ENCODE results near the gene DCANP1. TPM values are rescaled to one million over a fixed set of nuclear protein-coding genes. Genes with fewer than 3 reads are reported as not detected.

The DCANP1 gene
- total and polyA plus RNA-seq, 2 donors (not counting 3 experiments of a cell fraction or from before 2014, with no cell fraction given): not detected

- no peak for FAIRE-seq
Observed at GRCh38 chr5:135490245-135491037, 43.3 kb upstream of the DCANP1 start.

GRCh38 chr5:135489466-135490244 lies 42.5 kb upstream of the DCANP1 start:
- FAIRE-seq: no peak
- no peaks in the 10 kb centered on the region for H3K36me3 ChIP-seq (ENCODE audit: control insufficient read depth in 2 of 2, extremely low read depth in 1 of 2, insufficient read depth in 2 of 2, low read length in 2 of 2)
- no peaks in the 10 kb centered on the region for H3K9me3 ChIP-seq (replicated peaks; ENCODE audit: control insufficient read depth, insufficient read depth, low read length)
- H2AFZ ChIP-seq (ENCODE audit: low read depth, low read length): no peak overlapping the region
- H3K27ac ChIP-seq (ENCODE audit: insufficient read depth, low read depth, low read length): no peak overlapping the region
- H3K4me3 ChIP-seq (replicated peaks in 1 of 3; ENCODE audit: insufficient read depth in 1 of 3, low read depth in 1 of 3, low read length in 3 of 3): no peak overlapping the region
- TF ChIP-seq EZH2 (IDR thresholded peaks at IDR 0.05; ENCODE audit: borderline replicate concordance, low read depth, low read length, severe bottlenecking): peak; percentile 26
- no peak for TF ChIP-seq JUN (IDR thresholded peaks at IDR 0.05; ENCODE audit: borderline replicate concordance, insufficient read depth, insufficient read length, low read depth)
- no peak for TF ChIP-seq POLR2A (IDR thresholded peaks at IDR 0.05; ENCODE audit: low read depth, low read length)
- H4K20me1 ChIP-seq (replicated peaks; ENCODE audit: control insufficient read depth, extremely low read depth, insufficient read depth, low read length): no peaks in the 10 kb centered on the region
- no peak overlapping the region for H3K4me2 ChIP-seq (ENCODE audit: insufficient read depth, low read length)
- dilution Hi-C loops (cut with MboI; ENCODE audit: extremely low pct_ligation_motif_present, low sequenced_read_pairs): no loop called here
- no TSS peak for BruUV-seq (replicated peaks)
- no peak for DNase-seq (ENCODE audit: low read depth, low spot score)
- ChIA-PET POLR2A (no interaction called here), CTCF (interaction anchor here (1.4 to 1.8 kb wide), 3 partner anchors 10 to 76 kb away, joined by 4 to 5 read pairs (median 4); no protein-coding TSS in a partner anchor)
- no peaks in the 10 kb centered on the region for H3K9me1 ChIP-seq (replicated peaks; ENCODE audit: control insufficient read depth, extremely low read depth, insufficient read depth, low read length)
- no peak overlapping the region for H3K9ac ChIP-seq (replicated peaks; ENCODE audit: extremely low read depth, insufficient read depth, low read length)
- H3K27me3 ChIP-seq (ENCODE audit: control insufficient read depth in 2 of 2, insufficient read depth in 2 of 2, low read length in 2 of 2): peaks cover 70 to 77% of the 10 kb centered on the region in 2 experiments
- intact Hi-C loops (cut with micrococcal nuclease): no loop called here
- H3K4me1 ChIP-seq (ENCODE audit: control insufficient read depth, extremely low read depth, insufficient read depth, low read length): peaks cover 3% of the 10 kb centered on the region
- H3K79me2 ChIP-seq (ENCODE audit: control insufficient read depth, insufficient read depth, low read length): no peaks in the 10 kb centered on the region

More at GRCh38 chr5:135490245-135491037, 43.3 kb upstream of the DCANP1 start:
- POLR2A ChIA-PET: no interaction called here
- H3K4me1 ChIP-seq (ENCODE audit: control insufficient read depth, extremely low read depth, insufficient read depth, low read length): peaks cover 3% of the 10 kb centered on the region
- no peak overlapping the region for H3K4me3 ChIP-seq (replicated peaks in 1 of 3; ENCODE audit: insufficient read depth in 1 of 3, low read depth in 1 of 3, low read length in 3 of 3)
- no peak overlapping the region for H3K9ac ChIP-seq (replicated peaks; ENCODE audit: extremely low read depth, insufficient read depth, low read length)
- CTCF ChIA-PET: interaction anchor here (1.4 to 1.8 kb wide), 3 partner anchors 11 to 75 kb away, joined by 4 to 5 read pairs (median 4); no protein-coding TSS in a partner anchor
- dilution Hi-C loops (cut with MboI; ENCODE audit: extremely low pct_ligation_motif_present, low sequenced_read_pairs) (no loop called here), intact Hi-C loops (cut with micrococcal nuclease) (no loop called here)
- no peak overlapping the region for H2AFZ ChIP-seq (ENCODE audit: low read depth, low read length)
- peaks cover 69 to 83% of the 10 kb centered on the region in 2 experiments for H3K27me3 ChIP-seq (ENCODE audit: control insufficient read depth in 2 of 2, insufficient read depth in 2 of 2, low read length in 2 of 2)
- no peak overlapping the region for H3K4me2 ChIP-seq (ENCODE audit: insufficient read depth, low read length)
- H3K36me3 ChIP-seq (ENCODE audit: control insufficient read depth in 2 of 2, extremely low read depth in 1 of 2, insufficient read depth in 2 of 2, low read length in 2 of 2): no peaks in the 10 kb centered on the region
- TF ChIP-seq EZH2 (IDR thresholded peaks at IDR 0.05; ENCODE audit: borderline replicate concordance, low read depth, low read length, severe bottlenecking): peak; percentile 45
- TF ChIP-seq MYC (IDR thresholded peaks at IDR 0.05; ENCODE audit: low read depth, low read length): no peak
- TF ChIP-seq POLR2AphosphoS5 (IDR thresholded peaks at IDR 0.05; ENCODE audit: insufficient read depth, low read depth, low read length): no peak
- H3K9me1 ChIP-seq (replicated peaks; ENCODE audit: control insufficient read depth, extremely low read depth, insufficient read depth, low read length): no peaks in the 10 kb centered on the region
- no peaks in the 10 kb centered on the region for H3K79me2 ChIP-seq (ENCODE audit: control insufficient read depth, insufficient read depth, low read length)
- no peak for DNase-seq (ENCODE audit: low read depth, low spot score)
- BruUV-seq (replicated peaks): no TSS peak
- no peak overlapping the region for H3K27ac ChIP-seq (ENCODE audit: insufficient read depth, low read depth, low read length)
- H3K9me3 ChIP-seq (replicated peaks; ENCODE audit: control insufficient read depth, insufficient read depth, low read length): no peaks in the 10 kb centered on the region
- no peaks in the 10 kb centered on the region for H4K20me1 ChIP-seq (replicated peaks; ENCODE audit: control insufficient read depth, extremely low read depth, insufficient read depth, low read length)

Measured in endothelial cell of umbilical vein (primary cell).